Stimulated activated CD4-positive, alpha-beta T cell treated with anti-CD3 and anti-CD28 coated beads, TNF-alpha, amount 100 ng/mL, for 1 hour (primary cell): Measurements from ENCODE around the gene TMEM183A.
A peak's percentile ranks its signal among the peaks of the same experiment; 100 is the strongest.
"Not testable (repeated sequence)": the region's sequence is repeated elsewhere in the genome, so short reads cannot be mapped to it uniquely, and the experiment has no call there.

Source experiments
- DNase-seq, 3 donors: peaks; one replicate each; pipeline ENCODE4 v3.0.0-alpha.2; 2020; ENCODE audit warnings: low read depth in 3 of 3, low spot score in 1 of 3

The TMEM183A gene, protein sequence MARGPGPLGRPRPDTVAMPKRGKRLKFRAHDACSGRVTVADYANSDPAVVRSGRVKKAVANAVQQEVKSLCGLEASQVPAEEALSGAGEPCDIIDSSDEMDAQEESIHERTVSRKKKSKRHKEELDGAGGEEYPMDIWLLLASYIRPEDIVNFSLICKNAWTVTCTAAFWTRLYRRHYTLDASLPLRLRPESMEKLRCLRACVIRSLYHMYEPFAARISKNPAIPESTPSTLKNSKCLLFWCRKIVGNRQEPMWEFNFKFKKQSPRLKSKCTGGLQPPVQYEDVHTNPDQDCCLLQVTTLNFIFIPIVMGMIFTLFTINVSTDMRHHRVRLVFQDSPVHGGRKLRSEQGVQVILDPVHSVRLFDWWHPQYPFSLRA

DNA sequence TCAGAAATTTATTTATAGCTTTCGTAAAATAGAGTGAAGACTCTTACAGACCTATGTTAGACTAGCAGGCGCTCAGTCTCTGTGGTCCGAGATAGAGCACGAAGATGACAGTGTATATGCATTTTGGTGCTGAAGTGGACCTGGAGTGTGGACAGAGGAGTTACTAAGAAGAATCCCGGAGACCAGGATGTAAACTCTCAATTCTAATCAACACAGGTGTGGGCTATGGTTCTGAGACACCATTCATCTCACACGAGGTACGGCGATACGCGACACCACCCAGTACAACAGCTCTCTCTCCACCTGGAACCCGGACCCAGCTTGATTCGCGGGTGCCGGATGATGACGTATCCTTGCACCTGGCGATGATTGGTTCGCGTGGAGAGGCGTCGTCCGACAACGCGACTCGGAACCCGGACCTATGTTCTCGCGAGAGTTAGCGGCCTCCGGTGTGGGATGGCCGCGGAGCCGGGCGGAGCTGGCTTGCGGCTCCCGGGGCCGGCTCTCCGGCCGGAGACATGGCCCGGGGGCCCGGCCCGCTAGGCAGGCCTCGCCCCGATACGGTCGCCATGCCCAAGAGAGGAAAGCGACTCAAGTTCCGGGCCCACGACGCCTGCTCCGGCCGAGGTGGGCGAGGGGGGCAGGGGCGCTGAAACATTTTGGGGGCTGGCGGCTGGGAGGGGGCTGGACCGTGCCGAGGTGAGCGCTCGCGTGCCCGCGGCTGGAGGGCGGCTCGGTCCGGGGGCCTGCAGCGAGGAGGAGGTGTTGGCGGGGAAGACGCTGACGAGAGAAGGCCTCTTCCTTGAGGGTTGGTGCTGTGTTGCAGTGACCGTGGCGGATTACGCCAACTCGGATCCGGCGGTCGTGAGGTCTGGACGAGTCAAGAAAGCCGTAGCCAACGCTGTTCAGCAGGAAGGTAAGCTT lies at the start of gene TMEM183A:
TSS of gene TMEM183A (plus strand) at position 427 of the 924 bp plus-strand sequence. CDS start at position 519, 92 bp downstream.
- DNase-seq = peak; percentile 82 to 91 (median 84)

DNA sequence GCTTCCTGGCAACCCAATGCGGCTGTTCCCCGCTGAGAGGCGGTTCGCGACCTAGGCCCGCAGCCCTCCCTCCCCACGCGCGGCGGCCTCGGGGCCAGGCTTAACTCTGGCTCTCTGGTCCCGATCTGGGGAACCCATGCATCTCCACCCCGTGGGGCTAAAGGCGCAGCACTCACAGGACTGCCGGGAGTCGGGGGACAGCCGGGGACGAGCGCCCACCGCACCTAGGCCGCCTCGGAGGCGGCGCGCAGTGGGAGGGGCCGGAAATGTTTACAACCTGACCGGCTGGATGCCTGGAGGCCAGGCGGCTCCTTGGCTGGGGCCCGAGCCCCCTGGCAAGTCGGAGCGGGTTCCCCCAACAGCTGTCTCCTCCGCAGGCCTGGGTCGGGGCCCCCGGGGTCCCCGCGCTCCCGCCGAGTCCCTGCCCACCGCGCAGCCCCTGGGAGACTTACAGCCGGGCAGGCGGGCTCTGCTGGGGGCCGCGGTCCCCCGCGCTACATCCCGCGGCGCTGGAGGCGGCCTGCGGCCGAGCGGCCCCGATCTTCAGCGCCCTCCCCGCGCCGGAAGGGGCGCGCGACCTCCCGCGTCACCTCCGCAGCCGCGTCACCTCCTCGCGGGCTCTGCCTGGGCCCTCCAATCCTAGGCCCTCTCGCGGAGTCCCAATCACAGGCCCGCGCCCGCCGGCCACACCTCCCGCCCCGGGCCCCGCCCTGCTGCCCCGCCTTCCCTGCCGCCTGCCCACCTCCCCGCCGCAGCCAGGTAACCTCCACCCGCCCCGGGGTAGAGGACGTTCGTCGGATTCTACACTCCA lies 49.2 kb upstream of the TMEM183A start, which contains the start of gene ADIPOR1:
TSS of gene ADIPOR1 (minus strand) at position 580 of the 811 bp plus-strand sequence. CDS start 7,242 bp downstream, outside the sequence.
- DNase-seq = peak; percentile 82 to 94 (median 87)

DNA sequence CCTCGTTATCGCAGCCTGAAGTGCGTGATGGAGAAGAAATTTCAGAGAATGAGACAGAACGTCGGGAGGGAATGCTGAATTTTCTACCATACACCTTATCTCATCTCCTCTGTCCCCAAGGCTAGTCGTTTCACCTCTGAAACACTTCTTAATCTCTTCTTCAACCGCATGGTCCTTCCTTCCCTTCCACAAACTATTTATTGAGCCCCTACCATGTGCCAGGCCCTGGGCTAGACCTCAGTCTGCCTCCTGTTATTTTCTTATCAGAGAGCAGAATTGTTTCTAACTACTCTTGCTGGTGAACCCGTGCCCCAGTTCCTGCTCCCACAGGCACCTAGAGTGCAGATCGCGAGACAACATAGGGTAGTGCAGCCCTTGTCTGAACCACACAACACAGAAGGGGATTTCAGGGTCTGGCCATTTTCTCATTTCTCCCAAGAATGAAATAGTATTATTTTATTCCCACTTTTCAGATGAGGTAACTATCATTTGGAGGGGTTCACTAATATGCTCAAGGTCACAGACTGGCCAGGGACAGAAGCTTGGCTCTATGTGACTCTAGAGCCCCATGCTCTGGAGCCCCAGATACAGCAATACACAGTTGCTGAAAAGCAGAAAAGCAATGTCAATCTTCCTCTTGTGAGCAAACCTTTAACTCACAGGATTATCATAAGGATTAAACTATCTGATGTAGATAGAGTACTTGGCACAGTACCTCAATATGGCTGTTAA lies 48.5 kb upstream of the TMEM183A start:
- no peak for DNase-seq

DNA sequence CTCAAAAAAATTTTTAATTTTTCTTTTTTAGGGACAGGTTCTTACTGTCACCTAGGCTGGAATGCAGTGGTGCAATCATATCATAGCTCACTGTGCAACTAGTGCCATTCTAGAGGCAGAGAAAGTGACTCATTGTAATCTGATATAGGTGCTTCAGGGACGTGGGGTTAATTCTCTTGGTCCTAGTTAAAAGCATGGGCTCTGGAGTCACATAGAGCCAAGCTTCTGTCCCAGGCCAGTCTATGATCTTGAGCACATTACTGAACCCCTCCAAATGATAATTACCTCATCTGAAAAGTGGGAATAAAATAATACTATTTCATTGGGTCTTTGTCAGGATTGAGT lies 47.9 kb upstream of the TMEM183A start:
- DNase-seq = no peak

DNA sequence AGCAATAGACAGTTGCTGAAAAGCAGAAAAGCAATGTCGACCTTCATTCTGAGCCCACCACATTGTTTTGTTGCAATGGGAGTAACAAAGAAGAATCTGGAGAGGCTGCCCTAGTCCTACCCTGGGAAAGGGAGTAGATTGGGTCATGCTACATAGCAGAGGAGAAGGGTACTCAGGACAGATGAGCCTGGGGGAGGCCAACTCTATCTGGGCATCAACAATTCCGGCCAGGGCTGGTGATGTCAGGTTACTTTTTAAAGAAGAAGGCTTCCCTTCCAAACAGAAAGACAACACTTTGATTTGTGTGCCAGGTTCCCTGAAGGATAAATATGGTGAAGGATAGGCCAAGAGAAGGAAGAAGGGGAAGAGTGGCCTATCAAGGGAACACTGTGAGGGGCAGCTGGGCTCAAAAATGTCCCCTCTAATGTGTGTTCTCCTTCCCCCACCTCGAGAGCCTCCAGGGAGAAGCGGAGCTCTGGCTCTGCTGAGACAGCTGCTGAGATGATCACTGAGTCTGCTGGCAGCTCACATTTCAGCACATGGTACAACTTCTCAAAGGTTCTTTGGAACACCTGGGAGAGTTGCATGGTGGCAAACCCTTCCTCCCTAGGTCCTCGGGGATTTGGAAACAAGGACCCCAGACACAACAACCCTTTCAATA lies 45.8 kb upstream of the TMEM183A start:
- DNase-seq = no peak

DNA sequence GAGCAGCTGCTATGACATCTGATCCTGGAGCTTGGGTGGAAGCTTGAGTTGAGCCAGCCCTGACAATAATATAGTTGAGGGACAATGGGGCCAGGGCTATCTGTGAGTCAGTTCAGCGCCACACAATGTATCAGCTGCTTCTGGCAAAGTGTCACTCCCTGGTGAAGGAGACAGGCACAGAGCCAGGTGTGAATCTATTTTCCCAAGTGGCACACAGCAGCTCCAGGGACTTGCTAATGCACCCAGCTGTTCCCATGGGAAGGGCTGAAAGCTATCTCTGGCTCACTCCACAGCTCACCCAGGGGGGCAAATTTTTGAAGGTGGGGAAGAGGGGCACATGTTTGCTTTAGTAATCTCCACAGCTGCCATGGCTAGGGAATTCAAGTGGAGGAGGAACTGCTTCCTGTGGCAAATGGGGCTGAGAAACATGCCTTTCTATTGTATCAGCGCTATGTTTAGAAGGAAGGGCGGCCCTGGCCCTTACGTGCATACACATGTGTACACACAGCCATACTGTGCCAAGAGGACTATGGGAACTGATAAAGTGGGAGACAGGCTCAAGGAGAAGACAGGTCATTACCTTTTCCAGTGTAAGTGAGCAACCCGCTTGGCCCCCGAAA lies 42.3 kb upstream of the TMEM183A start:
- DNase-seq = no peak

DNA sequence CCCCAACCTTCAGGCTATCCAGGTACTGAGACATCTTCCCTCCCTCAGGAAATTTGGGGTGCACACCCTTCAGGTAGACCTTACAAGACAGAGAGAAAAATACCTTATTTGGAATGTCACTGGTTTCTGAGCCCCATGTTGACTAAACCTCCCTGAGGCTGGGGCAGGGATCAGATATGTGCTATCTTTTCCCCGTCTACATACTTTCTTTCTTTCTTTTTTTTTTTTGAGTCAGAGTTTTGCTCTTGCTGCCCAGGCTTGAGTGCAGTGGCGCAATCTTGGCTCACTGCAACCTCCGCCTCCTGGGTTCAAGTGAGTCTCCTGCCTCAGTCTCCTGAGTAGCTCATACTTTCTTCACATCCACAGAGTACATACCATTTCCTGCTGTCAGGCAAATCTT lies 41.8 kb upstream of the TMEM183A start:
- DNase-seq = no peak

DNA sequence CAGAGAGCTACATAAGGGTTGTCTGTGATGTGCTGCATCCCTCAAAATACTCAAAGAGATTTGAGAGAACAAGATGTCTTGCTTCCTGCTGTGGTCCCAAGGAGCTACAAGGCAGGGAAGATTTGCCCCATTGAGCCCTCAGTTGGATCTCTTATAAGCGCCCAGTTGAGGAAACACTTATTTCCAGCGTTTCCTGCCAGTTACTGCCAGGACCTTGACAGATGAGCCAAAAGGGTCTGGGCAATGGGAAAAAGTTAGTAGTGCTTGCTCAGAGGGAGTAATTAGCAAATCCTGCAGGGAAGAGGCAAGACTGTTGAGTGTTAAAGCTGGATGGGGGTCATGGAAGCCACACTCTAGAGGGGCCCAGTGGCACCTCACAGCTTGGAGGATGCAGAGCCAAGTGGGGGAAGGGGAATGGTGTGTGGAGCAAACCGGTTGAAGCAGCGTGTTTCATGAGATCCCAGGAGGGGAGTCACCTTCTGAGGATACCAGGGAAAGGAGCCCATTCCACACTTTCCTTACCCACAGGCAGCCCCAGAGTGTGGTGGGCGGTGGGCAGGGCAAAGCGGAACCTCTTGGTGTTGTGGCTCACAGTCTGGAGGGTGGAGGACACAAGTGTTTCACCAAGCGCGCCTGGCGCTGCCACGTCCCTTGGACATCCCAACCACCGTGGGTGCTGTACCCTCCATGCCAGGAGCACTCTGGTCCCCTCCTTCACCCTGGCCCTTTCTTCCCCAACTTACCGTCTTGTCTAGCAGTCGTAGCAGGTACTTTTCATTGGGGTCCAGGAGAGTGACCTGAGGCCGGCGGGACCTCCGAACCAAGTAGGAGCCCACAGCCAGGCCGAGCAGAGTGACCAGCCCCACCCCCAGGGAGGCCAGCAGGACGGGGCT lies 40.9 kb upstream of the TMEM183A start:
- DNase-seq = no peak

DNA sequence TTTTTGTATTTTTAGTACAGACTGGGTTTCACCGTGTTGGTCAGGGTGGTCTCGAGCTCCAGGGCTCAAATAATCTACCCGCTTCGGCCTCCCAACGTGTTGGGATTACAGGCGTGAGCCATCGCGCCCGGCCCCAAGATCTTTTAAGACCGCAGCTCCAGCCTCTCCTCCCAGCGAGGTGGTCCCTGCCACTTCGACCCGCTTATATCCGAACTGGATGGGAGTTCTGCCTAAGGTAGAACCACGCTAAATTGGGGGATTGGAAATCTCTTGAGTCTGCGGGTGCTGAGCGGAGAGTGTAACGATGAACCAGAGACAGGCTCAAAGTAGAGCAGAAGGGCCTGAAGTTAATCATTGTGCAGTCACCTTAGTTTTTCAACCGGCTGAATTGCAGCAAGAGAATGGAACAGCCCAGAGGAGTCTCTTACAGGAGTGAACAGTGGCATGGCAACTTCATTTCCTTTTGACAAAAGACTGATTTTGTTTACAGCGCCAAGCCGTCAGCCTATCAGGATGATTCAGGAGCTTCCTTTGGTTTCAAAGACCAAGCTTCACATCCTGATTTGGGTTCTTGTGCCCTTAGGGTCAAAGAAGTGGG lies 39.4 kb upstream of the TMEM183A start:
- no peak for DNase-seq

DNA sequence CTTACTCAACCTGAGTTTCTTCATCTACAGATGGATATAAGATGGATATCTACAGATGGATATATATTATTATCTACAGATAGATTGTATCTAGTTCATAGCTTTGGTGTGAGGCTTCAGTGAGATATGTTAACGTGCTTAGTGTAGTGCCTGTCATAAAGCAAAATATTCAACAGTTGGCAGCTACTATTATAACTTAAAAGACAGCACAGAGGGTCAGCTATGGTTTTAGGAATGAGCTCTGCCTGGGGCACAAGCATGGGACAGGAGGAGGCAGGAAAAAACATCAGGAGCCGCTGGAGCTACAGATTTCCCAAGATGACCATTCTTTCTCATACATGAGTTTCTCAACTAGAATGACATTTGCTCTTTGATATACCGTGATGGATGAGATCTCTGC lies 38.8 kb upstream of the TMEM183A start:
- no peak for DNase-seq

DNA sequence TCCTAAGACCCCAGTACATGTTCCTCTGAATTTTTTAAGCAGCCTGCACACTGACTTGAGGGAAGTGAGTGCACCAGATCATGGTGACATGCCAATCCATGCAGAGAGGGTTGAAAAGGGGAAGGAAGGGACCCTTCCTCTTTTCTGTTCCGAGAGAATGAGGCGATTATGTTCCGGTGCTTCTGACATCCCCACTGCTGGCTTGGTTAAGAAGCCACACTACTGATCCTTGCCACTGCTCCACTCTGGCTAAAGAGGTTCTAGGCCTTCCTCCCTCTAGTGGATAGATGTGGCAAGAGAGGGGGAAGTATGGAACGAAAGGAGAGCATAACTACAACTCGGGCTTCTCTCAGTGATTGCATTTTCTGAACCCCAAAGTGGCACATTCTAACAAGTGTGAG lies 38.3 kb upstream of the TMEM183A start:
- no peak for DNase-seq

DNA sequence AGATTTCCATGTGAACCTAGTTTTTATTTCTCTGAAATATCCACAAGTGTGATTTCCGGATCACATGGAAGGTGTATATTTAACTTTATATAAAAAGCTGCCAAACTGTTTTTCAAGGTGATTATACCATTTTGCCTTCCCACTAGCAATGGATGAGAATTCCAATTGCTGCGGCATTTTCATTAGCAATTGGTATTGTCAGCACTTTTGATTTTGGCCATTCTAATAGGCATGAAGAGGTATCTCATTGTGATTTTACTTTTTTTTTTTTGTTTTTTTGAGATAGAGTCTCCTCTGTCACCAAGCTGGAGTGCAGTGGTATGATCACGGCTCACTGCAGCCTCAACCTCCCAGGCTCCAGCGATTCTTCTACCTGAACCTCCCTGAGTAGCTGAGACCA lies 35.1 kb upstream of the TMEM183A start:
- DNase-seq = no peak

DNA sequence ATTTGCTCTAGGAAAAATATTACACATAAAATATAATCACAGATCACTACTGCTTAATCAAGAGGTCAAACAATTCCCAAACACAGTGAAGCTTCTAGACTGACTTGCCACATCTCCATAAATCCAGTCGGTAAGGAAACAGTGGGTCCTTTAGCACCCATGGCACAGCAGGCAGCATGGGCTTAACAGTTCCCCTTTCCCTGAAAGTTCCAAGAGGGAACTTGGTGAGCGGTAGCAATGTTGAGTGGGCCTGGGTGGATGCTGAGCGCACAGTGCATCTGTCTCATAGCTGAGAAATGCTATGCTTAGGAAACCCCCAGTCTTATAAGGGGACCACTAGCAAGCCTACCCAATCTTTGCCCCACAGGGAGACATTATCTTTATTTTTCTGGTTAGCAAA lies 32.3 kb upstream of the TMEM183A start:
- no peak for DNase-seq

DNA sequence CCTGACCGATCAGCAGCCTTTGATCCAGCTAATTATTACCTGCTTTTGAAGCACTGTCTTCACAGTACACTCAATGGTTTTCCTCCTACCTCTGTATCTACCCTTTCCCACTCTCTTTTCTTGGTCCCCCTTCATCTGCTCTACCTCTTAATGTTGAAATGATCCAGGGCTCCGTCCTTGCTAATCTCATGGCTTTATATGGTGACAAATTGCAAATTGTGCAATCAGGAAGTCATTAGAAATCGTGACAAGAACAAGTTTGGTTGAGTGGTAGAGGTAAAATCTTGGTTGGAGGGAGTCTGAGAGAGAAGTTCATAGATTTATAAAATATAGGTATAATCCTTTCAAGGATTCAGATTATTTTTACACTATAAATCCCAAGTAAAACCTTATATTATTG lies 30.5 kb upstream of the TMEM183A start:
- no peak for DNase-seq

DNA sequence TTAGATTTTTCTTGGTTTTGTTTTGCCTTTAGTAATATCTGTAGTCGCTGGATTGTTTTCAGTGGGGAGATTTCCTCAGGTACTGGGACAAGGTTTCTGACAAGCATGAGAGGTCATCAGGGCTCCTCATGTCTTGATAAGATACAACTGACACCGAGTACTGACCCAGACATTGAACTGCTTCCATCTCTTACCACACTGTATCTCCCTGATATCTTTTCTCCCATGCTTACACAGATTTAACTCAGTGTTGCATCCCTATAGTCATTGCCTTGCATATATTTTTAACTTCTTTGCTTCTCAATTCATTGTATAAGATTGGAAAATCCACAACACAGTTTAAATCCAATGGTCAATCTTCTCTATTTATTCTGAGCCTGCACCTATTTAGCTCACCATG lies 27.7 kb upstream of the TMEM183A start:
- DNase-seq = no peak

DNA sequence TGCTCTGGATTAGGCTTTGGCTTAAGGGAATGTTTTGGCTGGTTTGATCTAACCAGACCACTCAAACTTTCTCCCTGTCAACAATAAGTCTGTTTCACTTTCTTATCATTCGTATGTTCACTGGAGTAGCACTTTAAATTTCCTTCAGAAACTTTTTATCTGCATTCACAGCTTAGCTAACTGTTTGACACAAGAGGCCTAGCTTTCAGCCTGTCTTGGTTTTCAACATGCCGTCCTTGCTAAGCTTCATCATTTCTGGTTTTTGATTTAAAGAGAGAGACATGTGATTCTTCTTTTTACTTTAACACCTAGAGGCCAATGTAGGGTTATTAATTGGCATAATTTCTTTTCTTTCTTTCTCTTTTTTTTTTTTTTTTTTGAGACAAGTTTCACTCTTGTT lies 25.2 kb upstream of the TMEM183A start:
- DNase-seq = no peak

DNA sequence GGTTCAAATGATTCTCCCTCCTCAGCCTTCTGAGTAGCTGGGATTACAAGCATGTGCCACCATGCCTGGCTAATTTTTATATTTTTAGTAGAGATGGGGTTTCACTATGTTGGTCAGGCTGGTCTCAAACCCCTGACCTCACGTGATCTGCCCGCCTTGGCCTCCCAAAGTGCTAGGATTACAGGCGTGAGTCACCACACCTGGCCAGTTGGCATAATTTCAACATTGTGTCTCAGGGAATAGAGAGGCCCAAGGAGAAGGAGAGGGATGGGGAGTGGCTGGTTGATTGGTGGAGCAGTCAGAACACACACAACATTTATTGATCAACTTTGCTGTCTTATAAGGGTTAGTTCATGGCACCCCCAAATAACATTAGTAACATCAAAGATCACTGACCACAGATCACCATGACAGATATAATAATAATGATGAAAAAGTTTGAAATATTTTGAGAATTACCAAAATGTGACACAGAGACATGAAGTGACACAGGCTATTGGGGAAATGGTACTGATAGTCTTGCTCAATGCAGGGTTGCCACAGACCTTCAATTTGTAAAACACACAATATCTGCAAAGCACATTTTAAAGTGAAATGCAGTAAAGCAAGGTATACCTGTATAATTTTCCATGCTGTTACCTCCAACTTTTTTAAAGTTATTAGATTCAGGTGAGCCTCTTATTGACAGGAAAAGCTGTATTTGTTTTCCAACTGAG lies 24.3 kb upstream of the TMEM183A start:
- no peak for DNase-seq

DNA sequence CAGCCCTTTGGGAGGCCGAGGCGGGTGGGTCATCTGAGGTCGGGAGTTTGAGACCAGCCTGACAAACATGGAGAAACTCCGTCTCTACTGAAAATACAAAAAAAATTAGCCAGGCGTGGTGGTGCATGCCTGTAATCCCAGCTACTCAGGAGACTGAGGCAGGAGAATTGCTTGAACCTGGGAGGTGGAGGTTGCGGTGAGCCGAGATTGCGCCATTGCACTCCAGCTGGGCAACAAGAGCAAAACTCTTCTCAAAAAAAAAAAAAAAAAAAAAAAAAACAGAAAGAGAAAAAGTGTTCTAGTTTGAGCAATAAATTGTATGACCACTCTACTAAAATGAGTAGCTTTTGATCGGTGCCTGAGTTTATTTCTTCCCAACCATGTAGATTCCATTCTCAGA lies 21.1 kb upstream of the TMEM183A start:
- not testable (repeated sequence) for DNase-seq
